Gastroesophageal sphincter (tissue), 3 donors: ENCODE results near the gene ENTPD2.

Experiments
- CTCF ChIP-seq, 4 experiments: fragments of 200-600 bp in 2 of 4; fragments of 450-650 bp in 2 of 4; sonication (generic) in 1 of 4; IDR thresholded peaks; one replicate each; pipeline ENCODE4 v1.5.1; 2017 to 2019; ENCODE audit warnings: antibody characterized with exemption in 4 of 4, mild to moderate bottlenecking in 2 of 4, moderate library complexity in 2 of 4
- EP300 ChIP-seq: sonication (generic); formaldehyde crosslinking; IDR thresholded peaks from one replicate; pipeline ENCODE4 v1.6.1; 2017; ENCODE audit warnings: antibody characterized with exemption, mild to moderate bottlenecking
- POLR2A ChIP-seq, 2 donors: fragments of 450-650 bp; IDR thresholded peaks; one replicate each; pipeline ENCODE4 v1.6.1; 2017; ENCODE audit warnings: antibody characterized with exemption in 2 of 2, mild to moderate bottlenecking in 2 of 2, moderate library complexity in 1 of 2
- POLR2AphosphoS5 ChIP-seq: sonication (generic); formaldehyde crosslinking; IDR thresholded peaks from one replicate; pipeline ENCODE4 v1.6.1; 2017; ENCODE audit warnings: antibody characterized with exemption

GRCh38 chr9:137067860-137068538 lies 14.1 kb upstream of the ENTPD2 start:
- TF ChIP-seq CTCF (IDR thresholded peaks at IDR 0.05) = peak in 3 of 4 experiments; percentile 80 to 87 (median 84)
- no peak for TF ChIP-seq EP300
- no peak for TF ChIP-seq POLR2A (IDR thresholded peaks at IDR 0.05)
- TF ChIP-seq POLR2AphosphoS5 = no peak
